Nephron (organoid): ENCODE results near the gene ISLR2.

Source experiments
- H3K27ac Mint-ChIP-seq, 3 experiments: 2 replicates each; pipeline ENCODE4 v1.8.0; 2020; ENCODE audit warnings: mixed read lengths in 3 of 3, mild to moderate bottlenecking in 2 of 3, moderate library complexity in 1 of 3
- H3K27me3 Mint-ChIP-seq: 2 replicates; pipeline ENCODE4 v1.8.0; 2021; ENCODE audit warnings: low read depth, mild to moderate bottlenecking, moderate library complexity, mixed read lengths
- H3K36me3 Mint-ChIP-seq: 2 replicates; pipeline ENCODE4 v1.8.0; 2020; ENCODE audit warnings: low read depth, mixed read lengths
- H3K4me1 Mint-ChIP-seq: 2 replicates; pipeline ENCODE4 v1.8.0; 2020; ENCODE audit warnings: mixed read lengths
- H3K4me3 Mint-ChIP-seq, 3 experiments: 2 replicates each; pipeline ENCODE4 v1.8.0; 2020; ENCODE audit warnings: mild to moderate bottlenecking in 3 of 3, mixed read lengths in 3 of 3, moderate library complexity in 2 of 3
- H3K9me3 Mint-ChIP-seq: 2 replicates; pipeline ENCODE4 v1.8.0; 2020; ENCODE audit warnings: mixed read lengths
- TF ChIP-seq, protein P1 (sequence below), 3 experiments: fragments of 200-600 bp; sonication (generic); IDR thresholded peaks; one replicate each; pipeline ENCODE4 v1.5.0; 2021; ENCODE audit warnings: antibody characterized with exemption in 3 of 3; ENCODE audit not compliant: unreplicated experiment in 3 of 3

ISLR2 gene

DNA sequence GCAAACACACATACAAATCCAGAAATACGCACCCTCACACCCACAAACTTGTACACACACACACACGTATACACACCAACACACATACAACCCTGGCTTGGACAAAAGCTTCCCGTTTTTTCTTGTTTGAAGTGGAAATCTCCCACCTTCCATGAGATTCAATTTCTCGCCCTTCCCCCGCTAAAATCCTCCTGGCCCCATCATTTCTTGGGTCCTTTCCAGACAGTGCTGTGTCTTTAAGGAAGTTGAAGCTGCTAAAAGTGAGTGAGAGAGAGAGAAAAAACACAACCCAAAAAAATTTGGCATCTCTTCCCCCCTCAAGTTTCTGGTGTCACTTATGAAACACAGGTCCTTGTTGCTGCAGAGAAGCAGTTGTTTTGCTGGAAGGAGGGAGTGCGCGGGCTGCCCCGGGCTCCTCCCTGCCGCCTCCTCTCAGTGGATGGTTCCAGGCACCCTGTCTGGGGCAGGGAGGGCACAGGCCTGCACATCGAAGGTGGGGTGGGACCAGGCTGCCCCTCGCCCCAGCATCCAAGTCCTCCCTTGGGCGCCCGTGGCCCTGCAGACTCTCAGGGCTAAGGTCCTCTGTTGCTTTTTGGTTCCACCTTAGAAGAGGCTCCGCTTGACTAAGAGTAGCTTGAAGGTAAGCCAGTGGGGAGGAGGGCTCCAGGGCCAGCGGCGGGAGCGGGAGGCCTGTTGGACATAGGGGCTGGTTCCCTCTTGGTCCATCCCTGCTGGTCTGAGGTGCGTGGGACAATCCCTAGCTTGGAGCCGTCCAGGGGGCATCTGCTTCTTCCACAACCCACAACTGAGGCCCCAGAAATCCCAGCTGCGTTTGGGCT, 43.2 kb downstream of the ISLR2 start, which contains the start of gene ISLR:
TSS of gene ISLR (plus strand) at position 331 of the 839 bp plus-strand sequence. CDS start 1,149 bp downstream, outside the sequence.
- TF ChIP-seq, protein P1, sequence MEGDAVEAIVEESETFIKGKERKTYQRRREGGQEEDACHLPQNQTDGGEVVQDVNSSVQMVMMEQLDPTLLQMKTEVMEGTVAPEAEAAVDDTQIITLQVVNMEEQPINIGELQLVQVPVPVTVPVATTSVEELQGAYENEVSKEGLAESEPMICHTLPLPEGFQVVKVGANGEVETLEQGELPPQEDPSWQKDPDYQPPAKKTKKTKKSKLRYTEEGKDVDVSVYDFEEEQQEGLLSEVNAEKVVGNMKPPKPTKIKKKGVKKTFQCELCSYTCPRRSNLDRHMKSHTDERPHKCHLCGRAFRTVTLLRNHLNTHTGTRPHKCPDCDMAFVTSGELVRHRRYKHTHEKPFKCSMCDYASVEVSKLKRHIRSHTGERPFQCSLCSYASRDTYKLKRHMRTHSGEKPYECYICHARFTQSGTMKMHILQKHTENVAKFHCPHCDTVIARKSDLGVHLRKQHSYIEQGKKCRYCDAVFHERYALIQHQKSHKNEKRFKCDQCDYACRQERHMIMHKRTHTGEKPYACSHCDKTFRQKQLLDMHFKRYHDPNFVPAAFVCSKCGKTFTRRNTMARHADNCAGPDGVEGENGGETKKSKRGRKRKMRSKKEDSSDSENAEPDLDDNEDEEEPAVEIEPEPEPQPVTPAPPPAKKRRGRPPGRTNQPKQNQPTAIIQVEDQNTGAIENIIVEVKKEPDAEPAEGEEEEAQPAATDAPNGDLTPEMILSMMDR (IDR thresholded peaks at IDR 0.05; ENCODE audit: unreplicated experiment in 3 of 3), result no peak
- Mint-ChIP-seq H3K27me3 (peaks cover 4% of the 10 kb centered on the region), H3K4me3 (peak within 1 kb of the TSS; percentile 60 to 76 (median 66)), H3K27ac (peak within 1 kb of the TSS; percentile 98 to 99 (median 98)), H3K4me1 (peaks cover 85% of the 10 kb centered on the region), H3K36me3 (peaks cover 7% of the 10 kb centered on the region), H3K9me3 (no peaks in the 10 kb centered on the region)

DNA sequence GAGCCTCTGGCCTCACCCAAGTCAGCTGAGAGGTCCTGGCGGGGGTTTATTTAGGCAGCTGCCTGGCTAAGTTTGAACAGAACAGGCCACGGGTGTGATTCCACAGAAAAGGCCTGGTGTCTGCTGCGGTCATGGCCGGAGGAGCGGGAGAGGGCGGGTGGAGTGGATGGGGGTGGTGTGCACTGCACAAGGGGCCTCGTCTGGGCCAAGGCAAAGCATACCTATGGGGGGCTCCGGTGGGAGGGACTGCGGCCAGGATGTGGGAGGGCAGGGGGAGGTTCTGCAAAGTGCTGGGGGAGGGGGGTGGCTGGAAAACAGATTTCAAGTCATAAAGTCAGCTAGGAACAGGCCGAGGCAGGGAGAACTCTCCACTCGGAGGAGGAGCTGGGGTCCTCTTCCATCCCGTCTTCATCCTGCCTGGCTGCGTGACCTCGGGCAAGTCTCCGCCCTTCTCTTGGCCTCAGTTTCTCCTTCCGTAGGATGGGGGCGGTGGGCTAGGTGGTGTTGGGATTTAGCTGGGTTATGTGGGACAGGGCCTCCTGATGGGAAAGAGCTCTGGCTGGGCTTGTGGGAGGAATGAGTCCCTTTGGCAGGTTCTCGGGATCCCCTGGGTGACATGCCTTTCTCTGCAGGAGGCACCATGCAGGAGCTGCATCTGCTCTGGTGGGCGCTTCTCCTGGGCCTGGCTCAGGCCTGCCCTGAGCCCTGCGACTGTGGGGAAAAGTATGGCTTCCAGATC, 44.0 kb downstream of the ISLR2 start:
- Mint-ChIP-seq H3K4me1 (peaks cover 84% of the 10 kb centered on the region), H3K27me3 (no peaks in the 10 kb centered on the region), H3K4me3 (peak overlapping the region; percentile 60 to 76 (median 66))

DNA sequence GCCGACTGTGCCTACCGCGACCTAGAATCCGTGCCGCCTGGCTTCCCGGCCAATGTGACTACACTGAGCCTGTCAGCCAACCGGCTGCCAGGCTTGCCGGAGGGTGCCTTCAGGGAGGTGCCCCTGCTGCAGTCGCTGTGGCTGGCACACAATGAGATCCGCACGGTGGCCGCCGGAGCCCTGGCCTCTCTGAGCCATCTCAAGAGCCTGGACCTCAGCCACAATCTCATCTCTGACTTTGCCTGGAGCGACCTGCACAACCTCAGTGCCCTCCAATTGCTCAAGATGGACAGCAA, 44.5 kb downstream of the ISLR2 start:
- Mint-ChIP-seq H3K36me3 (peaks cover 7% of the 10 kb centered on the region), H3K9me3 (no peaks in the 10 kb centered on the region), H3K4me3 (peak overlapping the region; percentile 60 to 76 (median 66))

More for the DNA sequence above, 44.0 kb downstream of the ISLR2 start:
- Mint-ChIP-seq H3K36me3 (peaks cover 7% of the 10 kb centered on the region), H3K27ac (peak overlapping the region; percentile 98 to 99 (median 98)), H3K9me3 (no peaks in the 10 kb centered on the region)
- TF ChIP-seq, protein P1 (IDR thresholded peaks at IDR 0.05; ENCODE audit: unreplicated experiment in 3 of 3), result no peak

DNA sequence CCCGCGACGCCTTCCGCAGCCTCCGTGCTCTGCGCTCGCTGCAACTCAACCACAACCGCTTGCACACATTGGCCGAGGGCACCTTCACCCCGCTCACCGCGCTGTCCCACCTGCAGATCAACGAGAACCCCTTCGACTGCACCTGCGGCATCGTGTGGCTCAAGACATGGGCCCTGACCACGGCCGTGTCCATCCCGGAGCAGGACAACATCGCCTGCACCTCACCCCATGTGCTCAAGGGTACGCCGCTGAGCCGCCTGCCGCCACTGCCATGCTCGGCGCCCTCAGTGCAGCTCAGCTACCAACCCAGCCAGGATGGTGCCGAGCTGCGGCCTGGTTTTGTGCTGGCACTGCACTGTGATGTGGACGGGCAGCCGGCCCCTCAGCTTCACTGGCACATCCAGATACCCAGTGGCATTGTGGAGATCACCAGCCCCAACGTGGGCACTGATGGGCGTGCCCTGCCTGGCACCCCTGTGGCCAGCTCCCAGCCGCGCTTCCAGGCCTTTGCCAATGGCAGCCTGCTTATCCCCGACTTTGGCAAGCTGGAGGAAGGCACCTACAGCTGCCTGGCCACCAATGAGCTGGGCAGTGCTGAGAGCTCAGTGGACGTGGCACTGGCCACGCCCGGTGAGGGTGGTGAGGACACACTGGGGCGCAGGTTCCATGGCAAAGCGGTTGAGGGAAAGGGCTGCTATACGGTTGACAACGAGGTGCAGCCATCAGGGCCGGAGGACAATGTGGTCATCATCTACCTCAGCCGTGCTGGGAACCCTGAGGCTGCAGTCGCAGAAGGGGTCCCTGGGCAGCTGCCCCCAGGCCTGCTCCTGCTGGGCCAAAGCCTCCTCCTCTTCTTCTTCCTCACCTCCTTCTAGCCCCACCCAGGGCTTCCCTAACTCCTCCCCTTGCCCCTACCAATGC, 45.1 kb downstream of the ISLR2 start:
- TF ChIP-seq, protein P1 (IDR thresholded peaks at IDR 0.05; ENCODE audit: unreplicated experiment in 3 of 3), result no peak
- Mint-ChIP-seq H3K36me3 (peaks cover 11% of the 10 kb centered on the region), H3K27ac (peak overlapping the region; percentile 89 to 99 (median 98)), H3K27me3 (peaks cover 5% of the 10 kb centered on the region), H3K4me3 (peak overlapping the region; percentile 66 to 83 (median 72)), H3K9me3 (no peaks in the 10 kb centered on the region), H3K4me1 (peaks cover 81% of the 10 kb centered on the region)

More for the DNA sequence above, 44.5 kb downstream of the ISLR2 start:
- Mint-ChIP-seq H3K27me3 (no peaks in the 10 kb centered on the region), H3K4me1 (peaks cover 81% of the 10 kb centered on the region), H3K27ac (peak overlapping the region; percentile 85 to 99 (median 98))
- TF ChIP-seq, protein P1 (IDR thresholded peaks at IDR 0.05; ENCODE audit: unreplicated experiment in 3 of 3), result no peak
